Measurements from ENCODE around the gene TMEM143. TPM values are rescaled to one million over a fixed set of nuclear protein-coding genes. Genes with fewer than 3 reads are reported as not detected.

TMEM143 gene
- total and polyA plus RNA-seq, 2 of the 8 experiments (the other 6 are each of a cell fraction or from before 2014, with no cell fraction given) = 14.2 to 19.1 TPM

GRCh38 chr19:48325265-48325910 lies 38.4 kb downstream of the TMEM143 start, which contains the start of gene EMP3:
Gene EMP3 (plus strand): TSS chr19:48325552. CDS start chr19:48326845, 1,293 bp downstream.
- Histone ChIP-seq H3K23me2 (ENCODE audit: low read depth, low read length) (peaks cover 16% of the 10 kb centered on the region), H3K9me3 (ENCODE audit: insufficient read depth in 2 of 2, low read depth in 1 of 2, low read length in 1 of 2) (no peaks in the 10 kb centered on the region), H2BK120ac (replicated peaks; ENCODE audit: low read depth, low read length) (no peak within 1 kb of the TSS), H3K9ac (replicated peaks in 1 of 4; ENCODE audit: extremely low read depth in 1 of 4, low read depth in 3 of 4, low read length in 3 of 4) (no peak within 1 kb of the TSS), H3K4ac (replicated peaks; ENCODE audit: insufficient read length, low read depth, low read length) (no peak within 1 kb of the TSS), H3K79me2 (ENCODE audit: control insufficient read depth in 1 of 2, insufficient read depth in 2 of 2, low read length in 2 of 2) (no peaks in the 10 kb centered on the region), H2BK20ac (ENCODE audit: low read length) (peak within 1 kb of the TSS; percentile 48; the same call in 1 of the 2 replicates), H2AK5ac (ENCODE audit: low read depth, low read length) (no peak within 1 kb of the TSS), H3K23ac (ENCODE audit: insufficient read length) (no peak within 1 kb of the TSS), H4K8ac (ENCODE audit: extremely low read depth, insufficient read depth, low read length) (no peak within 1 kb of the TSS; the same call in none of the 2 replicates), H2BK15ac (ENCODE audit: low read length) (no peak within 1 kb of the TSS), H3K4me3 (ENCODE audit: extremely low read depth in 1 of 4, insufficient read depth in 2 of 4, low read depth in 3 of 4, low read length in 4 of 4) (peak within 1 kb of the TSS; percentile 24 to 55 (median 34); a peak in 6 of 8 replicates), H3K14ac (ENCODE audit: insufficient read length) (no peak within 1 kb of the TSS), H2BK12ac (ENCODE audit: low read depth, low read length) (peak within 1 kb of the TSS; percentile 50; the same call in 1 of the 2 replicates), H3K36me3 (ENCODE audit: control insufficient read depth in 2 of 4, insufficient read depth in 4 of 4, low read length in 3 of 4) (no peaks in the 10 kb centered on the region), H3K4me2 (ENCODE audit: insufficient read depth in 1 of 2, low read depth in 2 of 2, low read length in 2 of 2) (peak within 1 kb of the TSS; percentile 70 to 74), H2AFZ (ENCODE audit: low read length) (no peak within 1 kb of the TSS), H4K20me1 (replicated peaks in 1 of 2; ENCODE audit: control insufficient read depth in 1 of 2, insufficient read depth in 2 of 2, low read length in 2 of 2) (no peaks in the 10 kb centered on the region), H3K27ac (ENCODE audit: low read depth, low read length) (no peak within 1 kb of the TSS), H3K79me1 (ENCODE audit: low read depth, low read length) (no peaks in the 10 kb centered on the region), H3K4me1 (replicated peaks in 1 of 4; ENCODE audit: control insufficient read depth in 3 of 4, insufficient read depth in 4 of 4, low read length in 3 of 4) (peaks cover 0 to 14% (median 8%) of the 10 kb centered on the region in 4 experiments; a peak in 6 of 7 replicates), H3K18ac (ENCODE audit: extremely low read depth, low read length) (no peak within 1 kb of the TSS; the same call in 1 of the 2 replicates), H3K56ac (replicated peaks; ENCODE audit: insufficient read length, low read depth, low read length) (no peak within 1 kb of the TSS), H4K5ac (ENCODE audit: insufficient read length, low read depth, low read length) (peak within 1 kb of the TSS; percentile 3), H3K27me3 (replicated peaks in 1 of 4; ENCODE audit: control insufficient read depth in 3 of 4, extremely low read depth in 1 of 4, insufficient read depth in 3 of 4, low read length in 3 of 4) (peaks cover 0 to 5% (median 2%) of the 10 kb centered on the region in 4 experiments; a peak in 1 of 7 replicates), H2BK5ac (ENCODE audit: low read depth, low read length) (no peak within 1 kb of the TSS), H4K91ac (replicated peaks; ENCODE audit: insufficient read length, low read length) (no peak within 1 kb of the TSS)
- DNase-seq (ENCODE audit: low read depth in 1 of 2, low spot score in 2 of 2) (peak in 1 of 2 experiments; percentile 78), FAIRE-seq (no peak)
- ChIA-PET CTCF (ENCODE audit: partially characterized antibody) (interaction anchor here (2.1 to 3.5 kb wide), 2 partner anchors 8 to 165 kb away, joined by 7 to 28 read pairs; no protein-coding TSS in a partner anchor), POLR2A (ENCODE audit: partially characterized antibody) (interaction anchor here (0.6 to 8.1 kb wide), 5 partner anchors 9 to 285 kb away, joined by 3 to 35 read pairs (median 3); no protein-coding TSS in a partner anchor)
- 11% methylated on average over 16 of the region's 22 CpGs; no CpG with 5 or more reads in 1 of the 2 experiments for WGBS, 2 experiments (ENCODE audit: extremely low coverage in 1 of 2, insufficient coverage in 1 of 2, insufficient read length in 1 of 2, insufficient replicate concordance in 2 of 2, low coverage in 1 of 2, low lambda C conversion rate in 2 of 2, missing lambda C conversion rate in 1 of 2)
- TF ChIP-seq PHF8 (conservative IDR thresholded peaks at IDR 0.05; ENCODE audit: low read depth, low read length) (no peak), RXRA (IDR thresholded peaks at IDR 0.05; ENCODE audit: insufficient read depth, low read depth, low read length) (no peak), SP1 (IDR thresholded peaks at IDR 0.05; ENCODE audit: low read depth, low read length) (0 out of 2 replicates have a peak, but pooled peaks have one; percentile 19)
